ENCODE measurements around the gene ID1. TPM values are rescaled to one million over a fixed set of nuclear protein-coding genes. Genes with fewer than 3 reads are reported as not detected.
A peak's percentile ranks its signal among the peaks of the same experiment; 100 is the strongest.
"Not testable (repeated sequence)": the region's sequence is repeated elsewhere in the genome, so short reads cannot be mapped to it uniquely, and the experiment has no call there.

Gene ID1
- total RNA-seq, 2 experiments from 2014 or later, result 2.2 to 3.5 TPM

- Mint-ChIP-seq H3K36me3 (ENCODE audit: low read depth) (no peaks in the 10 kb centered on the region), H3K4me1 (peaks cover 26% of the 10 kb centered on the region), H3K9me3 (ENCODE audit: low read depth) (no peaks in the 10 kb centered on the region), H3K27ac (no peak overlapping the region), H3K27me3 (peaks cover 36% of the 10 kb centered on the region), H3K4me3 (peak overlapping the region; percentile 16)
- ChIA-PET POLR2A (interaction anchor here (0.8 to 1.7 kb wide), 5 partner anchors 10 to 33 kb away, joined by 3 to 6 read pairs (median 4); no protein-coding TSS in a partner anchor), CTCF (interaction anchor here (0.7 to 12.9 kb wide), 6 partner anchors 10 to 121 kb away, joined by 3 to 712 read pairs (median 10); partner anchors contain the start of gene BCL2L1)
- intact Hi-C loops (cut with DNase I, micrococcal nuclease), result no loop called here
- ATAC-seq, result peak; percentile 83
- peak; percentile 79 for DNase-seq
These were observed 2.2 kb upstream of the ID1 start for GRCh38 chr20:31602779-31603441.

- Mint-ChIP-seq H3K36me3 (ENCODE audit: low read depth) (no peaks in the 10 kb centered on the region), H3K27ac (peak overlapping the region; percentile 7), H3K4me3 (peak overlapping the region; percentile 91), H3K4me1 (peaks cover 26% of the 10 kb centered on the region), H3K27me3 (peaks cover 43% of the 10 kb centered on the region), H3K9me3 (ENCODE audit: low read depth) (no peaks in the 10 kb centered on the region)
- ChIA-PET POLR2A (interaction anchor here (1.4 to 2.3 kb wide), 3 partner anchors 9 to 34 kb away, joined by 4 to 13 read pairs (median 6); no protein-coding TSS in a partner anchor), CTCF (interaction anchor here (0.6 to 12.9 kb wide), 11 partner anchors 9 to 120 kb away, joined by 3 to 712 read pairs (median 3); partner anchors contain the start of gene BCL2L1)
- ATAC-seq (peak; percentile 48), DNase-seq (peak; percentile 89)
- intact Hi-C loops (cut with DNase I, micrococcal nuclease), result no loop called here
These were observed 1.1 kb upstream of the ID1 start for GRCh38 chr20:31603822-31604566.

GRCh38 chr20:31604567-31605030 is 490 bp upstream of the ID1 start:
- intact Hi-C loops (cut with DNase I, micrococcal nuclease), result loop anchor here (1.0 kb wide), 3 partner anchors 9 to 113 kb away; no protein-coding TSS in a partner anchor
- peak overlapping the region; percentile 7 for H3K27ac Mint-ChIP-seq
- ChIA-PET POLR2A (interaction anchor here (1.0 to 2.3 kb wide), 3 partner anchors 27 to 38 kb away, joined by 3 to 13 read pairs (median 4); no protein-coding TSS in a partner anchor), CTCF (interaction anchor here (0.6 to 12.9 kb wide), 11 partner anchors 8 to 119 kb away, joined by 3 to 712 read pairs (median 3); partner anchors contain the start of gene BCL2L1)
- peaks cover 26% of the 10 kb centered on the region for H3K4me1 Mint-ChIP-seq
- H3K9me3 Mint-ChIP-seq (ENCODE audit: low read depth), result no peaks in the 10 kb centered on the region
- H3K36me3 Mint-ChIP-seq (ENCODE audit: low read depth), result no peaks in the 10 kb centered on the region
- H3K4me3 Mint-ChIP-seq, result peak overlapping the region; percentile 91
- no peak for ATAC-seq
- peaks cover 43% of the 10 kb centered on the region for H3K27me3 Mint-ChIP-seq
- DNase-seq, result no peak

DNA sequence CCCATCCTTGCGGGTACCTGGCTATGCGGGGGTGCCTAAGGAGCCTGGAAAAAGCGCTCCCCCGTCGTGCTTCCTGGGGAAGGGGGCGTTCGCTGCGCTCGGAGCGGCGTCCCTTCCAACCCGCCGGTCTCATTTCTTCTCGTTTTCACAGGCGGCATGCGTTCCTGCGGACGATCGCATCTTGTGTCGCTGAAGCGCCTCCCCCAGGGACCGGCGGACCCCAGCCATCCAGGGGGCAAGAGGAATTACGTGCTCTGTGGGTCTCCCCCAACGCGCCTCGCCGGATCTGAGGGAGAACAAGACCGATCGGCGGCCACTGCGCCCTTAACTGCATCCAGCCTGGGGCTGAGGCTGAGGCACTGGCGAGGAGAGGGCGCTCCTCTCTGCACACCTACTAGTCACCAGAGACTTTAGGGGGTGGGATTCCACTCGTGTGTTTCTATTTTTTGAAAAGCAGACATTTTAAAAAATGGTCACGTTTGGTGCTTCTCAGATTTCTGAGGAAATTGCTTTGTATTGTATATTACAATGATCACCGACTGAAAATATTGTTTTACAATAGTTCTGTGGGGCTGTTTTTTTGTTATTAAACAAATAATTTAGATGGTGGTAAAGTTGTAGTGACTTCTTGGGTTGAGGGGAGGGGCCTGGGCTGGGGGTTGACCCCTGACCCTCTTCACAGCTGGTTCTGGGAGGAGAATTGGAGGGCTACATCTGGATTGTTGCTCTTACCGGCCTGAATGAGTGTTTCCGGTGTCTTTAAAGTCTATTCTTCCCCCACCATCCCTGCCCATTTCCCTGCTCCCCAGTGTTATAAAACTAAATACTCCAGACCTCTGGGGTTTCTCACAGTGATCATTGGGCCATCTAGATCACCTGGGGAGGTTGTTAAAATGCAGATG is 1.1 kb downstream of the ID1 start:
- Mint-ChIP-seq H3K4me1 (peaks cover 26% of the 10 kb centered on the region), H3K36me3 (ENCODE audit: low read depth) (no peaks in the 10 kb centered on the region), H3K4me3 (peak overlapping the region; percentile 91), H3K9me3 (ENCODE audit: low read depth) (no peaks in the 10 kb centered on the region), H3K27ac (no peak overlapping the region), H3K27me3 (peaks cover 45% of the 10 kb centered on the region)
- ChIA-PET POLR2A (interaction anchor here (0.9 to 2.3 kb wide), 3 partner anchors 33 to 112 kb away, joined by 3 to 13 read pairs (median 4); no protein-coding TSS in a partner anchor), CTCF (interaction anchor here (0.5 to 12.9 kb wide), 5 partner anchors 7 to 118 kb away, joined by 3 to 712 read pairs (median 16); partner anchors contain the start of gene BCL2L1)
- ATAC-seq, result no peak
- intact Hi-C loops (cut with DNase I, micrococcal nuclease), result loop anchor here (1.0 kb wide), 3 partner anchors 7 to 111 kb away; no protein-coding TSS in a partner anchor
- peak; percentile 36 for DNase-seq

GRCh38 chr20:31606804-31607639 is 1.9 kb downstream of the ID1 start:
- ATAC-seq (no peak), DNase-seq (no peak)
- no peak overlapping the region for H3K27ac Mint-ChIP-seq
- no peaks in the 10 kb centered on the region for H3K9me3 Mint-ChIP-seq (ENCODE audit: low read depth)
- intact Hi-C loops (cut with DNase I, micrococcal nuclease), result no loop called here
- H3K4me1 Mint-ChIP-seq, result peaks cover 26% of the 10 kb centered on the region
- peak overlapping the region; percentile 91 for H3K4me3 Mint-ChIP-seq
- ChIA-PET CTCF (interaction anchor here (0.5 to 12.9 kb wide), 2 partner anchors 41 to 94 kb away, joined by 3 to 712 read pairs; no protein-coding TSS in a partner anchor), POLR2A (no interaction called here)
- H3K36me3 Mint-ChIP-seq (ENCODE audit: low read depth), result no peaks in the 10 kb centered on the region
- peaks cover 46% of the 10 kb centered on the region for H3K27me3 Mint-ChIP-seq

GRCh38 chr20:31607640-31608250 is 2.7 kb downstream of the ID1 start:
- DNase-seq (no peak), ATAC-seq (no peak)
- intact Hi-C loops (cut with DNase I, micrococcal nuclease), result no loop called here
- Mint-ChIP-seq H3K4me1 (peaks cover 23% of the 10 kb centered on the region), H3K27me3 (peaks cover 43% of the 10 kb centered on the region), H3K4me3 (no peak overlapping the region), H3K27ac (no peak overlapping the region), H3K9me3 (ENCODE audit: low read depth) (no peaks in the 10 kb centered on the region), H3K36me3 (ENCODE audit: low read depth) (no peaks in the 10 kb centered on the region)
- ChIA-PET CTCF (interaction anchor here (0.7 to 12.9 kb wide), 2 partner anchors 42 to 132 kb away, joined by 3 to 712 read pairs; no protein-coding TSS in a partner anchor), POLR2A (no interaction called here)

DNA sequence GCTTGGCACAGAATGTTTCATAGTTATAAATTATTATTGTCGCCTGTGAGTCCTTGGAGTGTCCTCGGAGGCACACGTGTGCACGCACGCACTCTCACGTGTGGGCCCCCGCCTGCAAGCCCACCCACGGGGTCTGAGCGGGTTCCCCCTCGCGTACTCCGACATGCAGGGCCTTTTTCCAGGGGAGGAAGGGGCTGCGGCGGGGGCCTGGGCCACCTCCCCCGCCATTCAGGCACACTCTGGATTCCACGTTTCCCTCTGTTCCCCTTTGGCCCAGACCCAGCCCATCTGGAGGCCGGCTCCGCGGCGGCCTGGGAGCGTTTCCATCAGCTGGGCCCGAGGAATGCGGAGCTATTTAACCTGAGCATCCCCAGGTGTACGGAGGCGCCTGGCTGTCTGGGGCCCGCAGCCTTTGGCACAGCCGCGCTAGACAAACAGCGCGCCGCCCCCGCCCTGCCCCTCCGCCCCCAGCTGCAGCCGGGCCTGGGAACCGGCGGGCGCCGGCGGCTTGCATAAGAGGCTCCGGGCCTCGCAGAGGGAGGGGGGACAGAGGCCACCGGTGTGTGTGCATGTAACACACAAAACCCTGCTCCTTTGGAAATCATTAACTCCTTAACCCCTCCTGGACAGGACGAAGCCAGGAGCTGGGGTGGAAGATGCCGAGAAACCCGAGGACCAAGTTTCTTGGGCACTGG is 3.3 kb downstream of the ID1 start:
- H3K36me3 Mint-ChIP-seq (ENCODE audit: low read depth), result no peaks in the 10 kb centered on the region
- ChIA-PET POLR2A (no interaction called here), CTCF (interaction anchor here (0.7 to 12.9 kb wide), 3 partner anchors 43 to 132 kb away, joined by 3 to 712 read pairs (median 3); no protein-coding TSS in a partner anchor)
- ATAC-seq (no peak), DNase-seq (peak; percentile 22)
- no peaks in the 10 kb centered on the region for H3K9me3 Mint-ChIP-seq (ENCODE audit: low read depth)
- H3K4me1 Mint-ChIP-seq, result peaks cover 20% of the 10 kb centered on the region
- intact Hi-C loops (cut with DNase I, micrococcal nuclease), result no loop called here
- no peak overlapping the region for H3K4me3 Mint-ChIP-seq
- peaks cover 42% of the 10 kb centered on the region for H3K27me3 Mint-ChIP-seq
- H3K27ac Mint-ChIP-seq, result no peak overlapping the region

DNA sequence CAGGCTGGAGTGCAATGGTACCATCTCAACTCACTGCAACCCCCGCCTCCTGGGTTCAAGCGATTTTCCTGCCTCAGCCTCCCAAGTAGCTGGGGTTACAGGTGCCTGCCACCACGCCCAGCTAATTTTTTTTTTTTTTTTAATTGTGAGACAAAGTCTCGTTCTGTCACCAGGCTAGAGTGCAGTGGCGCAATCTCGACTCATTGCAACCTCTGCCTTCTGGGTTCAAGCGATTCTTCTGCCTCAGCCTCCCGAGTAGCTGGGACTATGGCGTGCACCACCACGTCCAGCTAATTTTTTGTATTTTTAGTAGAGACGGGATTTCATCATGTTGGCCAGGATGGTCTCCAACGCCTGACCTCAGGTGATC is 7.2 kb downstream of the ID1 start:
- intact Hi-C loops (cut with DNase I, micrococcal nuclease), result loop anchor here in 1 of 2 experiments (2.0 kb wide), 2 partner anchors 97 to 151 kb away; partner anchors contain the start of gene HM13
- not testable (repeated sequence) for H3K9me3 Mint-ChIP-seq (ENCODE audit: low read depth); H3K27ac Mint-ChIP-seq; H3K36me3 Mint-ChIP-seq (ENCODE audit: low read depth); ATAC-seq; H3K4me3 Mint-ChIP-seq; H3K4me1 Mint-ChIP-seq; DNase-seq
- POLR2A ChIA-PET, result interaction anchor here (0.6 to 1.2 kb wide), 3 partner anchors 9 to 49 kb away, joined by 3 to 6 read pairs (median 4); no protein-coding TSS in a partner anchor
- H3K27me3 Mint-ChIP-seq, result peaks cover 18% of the 10 kb centered on the region
- CTCF ChIA-PET, result interaction anchor here (0.6 to 12.9 kb wide), 38 partner anchors 9 to 194 kb away, joined by 3 to 712 read pairs (median 4); partner anchors contain the start of genes BCL2L1, COX4I2, ID1 and TPX2

DNA sequence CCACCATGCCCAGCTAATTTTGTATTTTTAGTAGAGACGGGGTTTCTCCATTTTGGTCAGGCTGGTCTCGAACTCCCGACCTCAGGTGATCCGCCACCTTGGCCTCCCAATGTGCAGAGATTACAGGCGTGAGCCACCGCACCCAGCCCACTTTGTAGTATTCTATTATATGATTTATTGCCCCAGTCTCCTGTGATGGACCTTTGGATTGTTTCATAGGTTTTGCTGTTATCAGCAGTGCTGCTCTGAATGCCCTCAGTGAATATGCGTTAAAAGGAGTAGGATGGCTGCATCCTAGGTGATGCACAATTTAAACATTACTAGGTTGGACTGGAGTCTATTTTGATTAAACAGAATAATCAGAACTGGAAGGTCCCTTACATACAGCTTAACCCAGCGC is 10.3 kb downstream of the ID1 start:
- H3K9me3 Mint-ChIP-seq (ENCODE audit: low read depth), result no peaks in the 10 kb centered on the region
- intact Hi-C loops (cut with DNase I, micrococcal nuclease), result no loop called here
- POLR2A ChIA-PET, result no interaction called here

More for the DNA sequence above, 10.3 kb downstream of the ID1 start:
- peaks cover 3% of the 10 kb centered on the region for H3K4me1 Mint-ChIP-seq
- no peak for ATAC-seq
- H3K27ac Mint-ChIP-seq, result no peak overlapping the region
- no peak for DNase-seq
- no peaks in the 10 kb centered on the region for H3K36me3 Mint-ChIP-seq (ENCODE audit: low read depth)
- no peak overlapping the region for H3K4me3 Mint-ChIP-seq
- peaks cover 7% of the 10 kb centered on the region for H3K27me3 Mint-ChIP-seq
- CTCF ChIA-PET, result interaction anchor here (1.3 kb wide), 1 partner anchor 56 kb away, joined by 6 read pairs; no protein-coding TSS in a partner anchor
